ENCODE data around the gene GRB10.

Gene GRB10

GRCh38 chr7:50564171-50564570 lies 218.5 kb downstream of the GRB10 start:
- H3K9me3 ChIP-seq (ENCODE audit: severe bottlenecking) = no peaks in the 10 kb centered on the region
- no peak overlapping the region for H3K27ac ChIP-seq
- no peaks in the 10 kb centered on the region for H3K27me3 ChIP-seq (ENCODE audit: insufficient read depth, low read depth, severe bottlenecking)
- H3K4me3 ChIP-seq (ENCODE audit: low read depth, low read length) = no peak overlapping the region
- no peak for DNase-seq
- TF ChIP-seq CTCF (IDR thresholded peaks at IDR 0.05; ENCODE audit: low read depth, low read length) = no peak
- no peaks in the 10 kb centered on the region for H3K36me3 ChIP-seq

- Histone ChIP-seq H3K4me3 (ENCODE audit: low read depth, low read length) (no peak overlapping the region), H3K9me3 (ENCODE audit: severe bottlenecking) (no peaks in the 10 kb centered on the region), H3K27me3 (ENCODE audit: insufficient read depth, low read depth, severe bottlenecking) (no peaks in the 10 kb centered on the region), H3K36me3 (no peaks in the 10 kb centered on the region), H3K27ac (peak overlapping the region; percentile 66)
- peak; percentile 81 for TF ChIP-seq CTCF (IDR thresholded peaks at IDR 0.05; ENCODE audit: low read depth, low read length)
- peak; percentile 84 for DNase-seq
Measured at GRCh38 chr7:50562136-50562535, 220.6 kb downstream of the GRB10 start.

- Histone ChIP-seq H3K36me3 (no peaks in the 10 kb centered on the region), H3K27me3 (ENCODE audit: insufficient read depth, low read depth, severe bottlenecking) (no peaks in the 10 kb centered on the region), H3K9me3 (ENCODE audit: severe bottlenecking) (no peaks in the 10 kb centered on the region), H3K27ac (no peak overlapping the region), H3K4me3 (ENCODE audit: low read depth, low read length) (no peak overlapping the region)
- DNase-seq = peak; percentile 30
- 0 out of 2 replicates have a peak, but pooled peaks have one; percentile 9 for TF ChIP-seq CTCF (IDR thresholded peaks at IDR 0.05; ENCODE audit: low read depth, low read length)
Measured at GRCh38 chr7:50560865-50561351, 221.8 kb downstream of the GRB10 start.

- no peaks in the 10 kb centered on the region for H3K27me3 ChIP-seq (ENCODE audit: insufficient read depth, low read depth, severe bottlenecking)
- no peak overlapping the region for H3K4me3 ChIP-seq (ENCODE audit: low read depth, low read length)
- no peaks in the 10 kb centered on the region for H3K9me3 ChIP-seq (ENCODE audit: severe bottlenecking)
- no peak overlapping the region for H3K27ac ChIP-seq
- TF ChIP-seq CTCF (IDR thresholded peaks at IDR 0.05; ENCODE audit: low read depth, low read length) = no peak
- DNase-seq = no peak
- H3K36me3 ChIP-seq = no peaks in the 10 kb centered on the region
Measured at GRCh38 chr7:50559881-50560280, 222.8 kb downstream of the GRB10 start.

- Histone ChIP-seq H3K27me3 (ENCODE audit: insufficient read depth, low read depth, severe bottlenecking) (no peaks in the 10 kb centered on the region), H3K9me3 (ENCODE audit: severe bottlenecking) (no peaks in the 10 kb centered on the region), H3K4me3 (ENCODE audit: low read depth, low read length) (no peak overlapping the region), H3K36me3 (no peaks in the 10 kb centered on the region), H3K27ac (no peak overlapping the region)
- no peak for TF ChIP-seq CTCF (IDR thresholded peaks at IDR 0.05; ENCODE audit: low read depth, low read length)
- no peak for DNase-seq
Measured at GRCh38 chr7:50558294-50559053, 224.2 kb downstream of the GRB10 start.
